ENCODE measurements around the gene PRKD3. TPM values are rescaled to one million over a fixed set of nuclear protein-coding genes. Genes with fewer than 3 reads are reported as not detected.

Gene PRKD3
- polyA plus RNA-seq, 1 donor from 2014 or later: 5.9 TPM

DNA sequence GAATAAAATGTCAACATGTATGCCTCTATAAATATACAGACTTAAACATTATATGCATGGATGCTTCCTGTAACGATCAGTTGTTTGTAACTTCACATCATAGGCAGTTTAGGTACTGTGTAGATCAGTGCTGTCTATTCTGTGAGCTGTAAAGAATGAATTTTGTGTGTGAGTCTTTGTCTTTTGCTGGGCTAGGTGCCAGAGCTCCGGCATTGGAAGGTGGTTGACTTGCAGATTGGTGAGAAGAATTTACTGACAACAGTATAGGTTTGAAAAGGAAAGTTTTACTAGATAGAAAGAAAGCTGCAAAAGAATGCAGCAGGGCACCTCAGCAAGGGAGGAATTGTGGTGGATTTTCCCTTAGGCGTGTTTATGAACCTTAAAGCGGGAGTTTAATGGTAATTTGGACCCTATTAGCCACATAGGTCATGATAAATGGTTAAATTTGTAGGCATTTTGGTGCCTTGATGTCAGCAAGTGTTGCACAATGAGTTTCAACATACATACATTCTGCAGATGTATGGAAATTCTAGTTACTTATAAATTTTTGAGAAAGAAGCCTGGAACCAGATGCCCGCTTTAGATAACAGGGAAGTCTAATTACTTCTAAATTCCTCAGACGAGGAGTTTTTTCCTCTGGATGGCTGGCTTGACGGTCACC, 13.1 kb upstream of the PRKD3 start:
- Histone ChIP-seq H3K4me3 (ENCODE audit: low read length) (no peak overlapping the region), H3F3A (ENCODE audit: insufficient read depth, low read length, poor library complexity, severe bottlenecking) (no peaks in the 10 kb centered on the region), H3K27me3 (ENCODE audit: insufficient read depth, low read depth, low read length) (no peaks in the 10 kb centered on the region), H2AFZ (ENCODE audit: low read depth, low read length) (no peak overlapping the region), H3K27ac (ENCODE audit: low read length) (no peak overlapping the region), H4K20me1 (ENCODE audit: insufficient read depth) (no peaks in the 10 kb centered on the region), H3K9me2 (ENCODE audit: insufficient read depth, low read length) (no peaks in the 10 kb centered on the region), H3K36me3 (ENCODE audit: insufficient read depth, low read length) (no peaks in the 10 kb centered on the region), H3K9ac (ENCODE audit: low read length) (no peak overlapping the region), H3K4me2 (ENCODE audit: low read length) (no peak overlapping the region), H3K79me2 (replicated peaks; ENCODE audit: insufficient read depth, low read length) (no peaks in the 10 kb centered on the region), H3K9me3 (ENCODE audit: low read length) (no peaks in the 10 kb centered on the region)
- TF ChIP-seq SMC3 (conservative IDR thresholded peaks at IDR 0.05; ENCODE audit: poor library complexity) (no peak), EP300 (conservative IDR thresholded peaks at IDR 0.05; ENCODE audit: poor library complexity, severe bottlenecking) (no peak), EZH2 (IDR thresholded peaks at IDR 0.05; ENCODE audit: borderline replicate concordance, insufficient read depth, low read length, poor library complexity, severe bottlenecking) (no peak), POLR2AphosphoS5 (IDR thresholded peaks at IDR 0.05) (no peak), TAF1 (IDR thresholded peaks at IDR 0.05; ENCODE audit: low read depth) (no peak), RAD21 (conservative IDR thresholded peaks at IDR 0.05) (no peak), MXI1 (conservative IDR thresholded peaks at IDR 0.05; ENCODE audit: poor library complexity, severe bottlenecking) (no peak), REST (IDR thresholded peaks at IDR 0.05; ENCODE audit: borderline replicate concordance) (no peak)
- TF ChIP-seq, protein P1, sequence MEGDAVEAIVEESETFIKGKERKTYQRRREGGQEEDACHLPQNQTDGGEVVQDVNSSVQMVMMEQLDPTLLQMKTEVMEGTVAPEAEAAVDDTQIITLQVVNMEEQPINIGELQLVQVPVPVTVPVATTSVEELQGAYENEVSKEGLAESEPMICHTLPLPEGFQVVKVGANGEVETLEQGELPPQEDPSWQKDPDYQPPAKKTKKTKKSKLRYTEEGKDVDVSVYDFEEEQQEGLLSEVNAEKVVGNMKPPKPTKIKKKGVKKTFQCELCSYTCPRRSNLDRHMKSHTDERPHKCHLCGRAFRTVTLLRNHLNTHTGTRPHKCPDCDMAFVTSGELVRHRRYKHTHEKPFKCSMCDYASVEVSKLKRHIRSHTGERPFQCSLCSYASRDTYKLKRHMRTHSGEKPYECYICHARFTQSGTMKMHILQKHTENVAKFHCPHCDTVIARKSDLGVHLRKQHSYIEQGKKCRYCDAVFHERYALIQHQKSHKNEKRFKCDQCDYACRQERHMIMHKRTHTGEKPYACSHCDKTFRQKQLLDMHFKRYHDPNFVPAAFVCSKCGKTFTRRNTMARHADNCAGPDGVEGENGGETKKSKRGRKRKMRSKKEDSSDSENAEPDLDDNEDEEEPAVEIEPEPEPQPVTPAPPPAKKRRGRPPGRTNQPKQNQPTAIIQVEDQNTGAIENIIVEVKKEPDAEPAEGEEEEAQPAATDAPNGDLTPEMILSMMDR (IDR thresholded peaks at IDR 0.05; ENCODE audit: poor library complexity, severe bottlenecking): no peak

DNA sequence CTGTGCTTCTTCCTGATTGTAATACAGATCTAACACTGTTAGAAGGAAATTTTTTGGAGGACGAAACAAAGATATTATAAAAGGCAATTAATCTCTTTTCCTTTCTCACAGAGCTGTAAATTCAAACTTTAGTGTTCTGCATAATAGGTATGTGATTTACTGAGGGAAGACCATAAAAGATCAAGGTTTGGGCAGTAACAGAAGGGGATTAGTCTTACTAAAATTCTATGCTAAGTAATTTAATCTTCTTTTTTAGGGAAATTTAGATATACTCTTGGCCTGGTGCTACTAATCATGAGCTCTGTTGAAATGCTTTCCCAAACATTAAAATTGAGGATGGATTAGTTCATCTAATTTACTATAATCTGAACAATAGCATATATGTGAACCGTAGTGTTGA, 11.0 kb upstream of the PRKD3 start:
- H3K4me2 ChIP-seq (ENCODE audit: low read length): no peak overlapping the region
- H2AFZ ChIP-seq (ENCODE audit: low read depth, low read length): no peak overlapping the region
- no peaks in the 10 kb centered on the region for H3K9me3 ChIP-seq (ENCODE audit: low read length)
- H3K79me2 ChIP-seq (replicated peaks; ENCODE audit: insufficient read depth, low read length): no peaks in the 10 kb centered on the region
- H3K36me3 ChIP-seq (ENCODE audit: insufficient read depth, low read length): no peaks in the 10 kb centered on the region
- H3K9me2 ChIP-seq (ENCODE audit: insufficient read depth, low read length): no peaks in the 10 kb centered on the region
- H3K9ac ChIP-seq (ENCODE audit: low read length): no peak overlapping the region
- H3K27ac ChIP-seq (ENCODE audit: low read length): no peak overlapping the region
- no peak overlapping the region for H3K4me3 ChIP-seq (ENCODE audit: low read length)
- TF ChIP-seq POLR2AphosphoS5 (IDR thresholded peaks at IDR 0.05) (no peak), EZH2 (IDR thresholded peaks at IDR 0.05; ENCODE audit: borderline replicate concordance, insufficient read depth, low read length, poor library complexity, severe bottlenecking) (no peak), SMC3 (conservative IDR thresholded peaks at IDR 0.05; ENCODE audit: poor library complexity) (no peak), TAF1 (IDR thresholded peaks at IDR 0.05; ENCODE audit: low read depth) (no peak), EP300 (conservative IDR thresholded peaks at IDR 0.05; ENCODE audit: poor library complexity, severe bottlenecking) (no peak), REST (IDR thresholded peaks at IDR 0.05; ENCODE audit: borderline replicate concordance) (no peak), MXI1 (conservative IDR thresholded peaks at IDR 0.05; ENCODE audit: poor library complexity, severe bottlenecking) (no peak), RAD21 (conservative IDR thresholded peaks at IDR 0.05) (no peak)
- TF ChIP-seq, protein P1 (IDR thresholded peaks at IDR 0.05; ENCODE audit: poor library complexity, severe bottlenecking): no peak
- H4K20me1 ChIP-seq (ENCODE audit: insufficient read depth): no peaks in the 10 kb centered on the region
- no peaks in the 10 kb centered on the region for H3F3A ChIP-seq (ENCODE audit: insufficient read depth, low read length, poor library complexity, severe bottlenecking)
- no peaks in the 10 kb centered on the region for H3K27me3 ChIP-seq (ENCODE audit: insufficient read depth, low read depth, low read length)

All from neural cell (in vitro differentiated cells).